ENCODE results near the gene KRT15.

KRT15 gene

GRCh38 chr17:41536741-41537613 is 18.3 kb upstream of the KRT15 start:
- no peak for TF ChIP-seq CTCF (IDR thresholded peaks at IDR 0.05)

- no peak for TF ChIP-seq CTCF (IDR thresholded peaks at IDR 0.05)
Observed at GRCh38 chr17:41535764-41536481, 17.2 kb upstream of the KRT15 start.

GRCh38 chr17:41534899-41535546 is 16.3 kb upstream of the KRT15 start:
- no peak for TF ChIP-seq CTCF (IDR thresholded peaks at IDR 0.05)

- no peak for TF ChIP-seq CTCF (IDR thresholded peaks at IDR 0.05)
Observed at GRCh38 chr17:41533613-41534012, 14.9 kb upstream of the KRT15 start.

GRCh38 chr17:41532947-41533570 is 14.4 kb upstream of the KRT15 start:
- TF ChIP-seq CTCF (IDR thresholded peaks at IDR 0.05) = no peak

- no peak for TF ChIP-seq CTCF (IDR thresholded peaks at IDR 0.05)
Observed at GRCh38 chr17:41531993-41532392, 13.3 kb upstream of the KRT15 start.

All from LNCAP (cell line).